ENCODE measurements around the gene PRR33.

The PRR33 gene

DNA sequence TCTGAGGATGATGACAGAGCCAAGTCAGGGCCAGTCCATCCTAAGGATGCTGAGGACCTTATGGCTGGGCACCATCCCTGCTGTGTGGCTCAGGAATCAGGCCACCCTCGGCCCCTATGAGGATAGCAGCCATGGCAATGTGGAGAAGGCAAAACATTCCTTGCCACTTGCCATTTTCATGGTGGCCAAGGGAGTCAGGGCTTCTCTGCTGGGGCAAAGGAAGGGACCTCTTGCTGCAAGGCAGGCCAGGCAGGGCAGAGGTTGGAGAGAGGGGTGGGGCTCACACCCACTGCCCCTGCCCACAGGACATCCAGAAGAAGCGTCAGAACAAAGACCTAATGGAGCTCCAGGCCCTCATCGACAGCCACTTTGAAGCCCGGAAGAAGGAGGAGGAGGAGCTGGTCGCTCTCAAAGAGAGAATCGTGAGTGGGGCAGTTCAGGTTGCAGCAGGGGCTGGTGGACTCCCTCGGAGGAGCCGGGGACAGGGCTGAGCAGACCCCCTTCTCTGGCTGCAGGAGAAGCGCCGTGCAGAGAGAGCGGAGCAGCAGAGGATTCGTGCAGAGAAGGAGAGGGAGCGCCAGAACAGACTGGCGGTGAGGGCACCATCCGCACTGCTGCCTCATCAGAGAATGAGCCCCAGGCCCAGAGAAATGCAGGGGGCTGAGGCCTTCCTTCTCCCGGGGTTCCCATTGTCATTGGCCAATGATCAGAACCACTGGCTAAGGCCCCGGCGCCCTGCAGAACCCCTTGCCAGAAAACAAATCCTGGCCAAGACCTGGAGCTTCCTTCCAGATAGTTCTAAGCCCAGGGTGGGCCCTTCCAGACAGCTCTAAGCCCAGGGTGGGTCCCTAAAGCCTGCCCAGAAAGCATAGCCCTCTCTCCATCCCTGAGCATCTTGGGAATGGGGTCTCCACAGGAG is 42.0 kb upstream of the PRR33 start:
- H3K36me3 ChIP-seq (ENCODE audit: control insufficient read depth, insufficient read depth, low read length, severe bottlenecking) = no peaks in the 10 kb centered on the region
- no peaks in the 10 kb centered on the region for H3K9me3 ChIP-seq (ENCODE audit: control insufficient read depth, low read length)
- DNase-seq (ENCODE audit: low read depth) = no peak
- H3K9ac ChIP-seq (ENCODE audit: low read length) = no peak overlapping the region
- peaks cover 27% of the 10 kb centered on the region for H3K4me1 ChIP-seq (ENCODE audit: control insufficient read depth, insufficient read depth, low read length)
- H3K27me3 ChIP-seq (replicated peaks; ENCODE audit: control insufficient read depth, insufficient read depth, low read length) = no peaks in the 10 kb centered on the region
- no peak overlapping the region for H3K4me3 ChIP-seq (ENCODE audit: low read length)

DNA sequence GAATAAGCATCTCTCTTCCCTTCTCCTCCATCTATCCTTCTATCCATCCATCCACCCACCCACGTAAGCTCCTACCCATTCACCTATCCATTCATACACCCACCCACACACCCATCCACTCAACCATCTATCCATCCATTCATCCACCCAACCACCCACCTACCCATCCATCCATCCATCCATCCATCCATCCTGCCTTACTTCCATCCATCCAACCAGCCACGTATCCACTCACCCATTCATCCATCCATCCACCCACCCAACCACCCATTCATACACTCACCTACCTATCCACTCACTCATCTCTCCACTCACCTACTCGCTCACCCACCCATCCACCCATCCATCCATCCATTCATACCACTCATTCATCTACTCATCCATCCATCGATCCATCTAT is 41.0 kb upstream of the PRR33 start:
- Histone ChIP-seq H3K9ac (ENCODE audit: low read length) (no peak overlapping the region), H3K4me1 (ENCODE audit: control insufficient read depth, insufficient read depth, low read length) (peaks cover 34% of the 10 kb centered on the region)
- DNase-seq (ENCODE audit: low read depth) = no peak

DNA sequence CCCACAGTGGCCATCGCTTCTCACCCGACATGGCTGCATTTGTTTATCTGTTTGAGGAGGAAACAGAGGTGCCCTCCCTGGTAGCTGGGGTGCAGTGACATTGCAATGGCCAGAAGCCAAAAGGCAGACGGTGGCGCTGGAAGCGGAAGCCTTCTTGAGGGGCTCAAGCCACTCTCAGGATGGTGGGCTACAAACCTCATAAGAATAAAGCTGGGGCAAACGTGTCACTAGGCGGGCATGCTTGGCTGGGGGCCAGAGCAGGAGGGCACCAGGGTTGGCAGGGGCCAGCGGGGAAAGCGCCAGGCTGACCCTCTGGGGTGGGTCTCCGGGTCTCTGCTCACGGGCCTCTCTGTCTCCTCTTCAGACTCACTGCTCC is 40.4 kb upstream of the PRR33 start:
- Histone ChIP-seq H3K4me1 (ENCODE audit: control insufficient read depth, insufficient read depth, low read length) (peaks cover 39% of the 10 kb centered on the region), H3K36me3 (ENCODE audit: control insufficient read depth, insufficient read depth, low read length, severe bottlenecking) (no peaks in the 10 kb centered on the region), H3K9me3 (ENCODE audit: control insufficient read depth, low read length) (no peaks in the 10 kb centered on the region), H3K4me3 (ENCODE audit: low read length) (peak overlapping the region; percentile 46), H3K9ac (ENCODE audit: low read length) (peak overlapping the region; percentile 72), H3K27me3 (replicated peaks; ENCODE audit: control insufficient read depth, insufficient read depth, low read length) (no peaks in the 10 kb centered on the region)
- no peak for DNase-seq (ENCODE audit: low read depth)

More for the DNA sequence above, 41.0 kb upstream of the PRR33 start:
- Histone ChIP-seq H3K9me3 (ENCODE audit: control insufficient read depth, low read length) (no peaks in the 10 kb centered on the region), H3K27me3 (replicated peaks; ENCODE audit: control insufficient read depth, insufficient read depth, low read length) (no peaks in the 10 kb centered on the region), H3K4me3 (ENCODE audit: low read length) (no peak overlapping the region), H3K36me3 (ENCODE audit: control insufficient read depth, insufficient read depth, low read length, severe bottlenecking) (no peaks in the 10 kb centered on the region)

DNA sequence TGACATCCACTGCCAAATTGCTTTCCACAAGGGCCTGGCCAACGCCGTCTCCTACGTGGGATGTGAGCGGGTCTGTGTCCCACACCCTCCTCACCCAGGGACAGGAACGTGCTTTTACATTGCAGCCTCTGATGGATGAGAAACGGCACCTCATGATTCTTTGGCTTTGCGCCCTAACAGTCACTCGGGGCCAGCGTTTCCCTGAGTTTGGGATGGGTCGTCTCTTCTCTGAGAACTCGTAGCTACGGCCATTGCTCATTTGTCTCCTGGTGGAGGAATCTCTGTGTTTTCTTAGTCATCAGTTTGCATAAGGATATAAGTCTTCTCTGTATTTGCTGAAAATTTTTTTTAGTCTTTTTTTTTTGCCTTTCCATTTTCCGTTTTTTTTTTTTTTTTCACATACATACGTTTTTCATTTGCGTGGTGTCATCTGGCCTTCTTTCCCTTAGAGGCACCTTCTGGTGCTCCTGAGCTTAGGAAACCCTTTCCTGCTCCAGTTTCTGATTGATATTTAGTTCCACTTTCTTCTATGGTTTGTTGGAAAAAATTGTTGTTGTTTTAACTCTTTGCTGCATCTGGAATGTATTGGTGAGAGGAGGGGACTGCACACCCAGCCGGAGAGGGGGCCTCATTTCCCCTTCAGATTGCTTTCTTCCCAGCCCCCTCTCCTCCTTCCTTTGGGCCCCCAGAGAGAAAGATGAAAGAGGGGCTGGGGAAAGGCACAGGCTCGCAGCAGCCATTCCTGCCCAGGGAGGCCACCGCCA is 39.8 kb upstream of the PRR33 start:
- H3K4me1 ChIP-seq (ENCODE audit: control insufficient read depth, insufficient read depth, low read length) = peaks cover 43% of the 10 kb centered on the region
- no peaks in the 10 kb centered on the region for H3K36me3 ChIP-seq (ENCODE audit: control insufficient read depth, insufficient read depth, low read length, severe bottlenecking)
- DNase-seq (ENCODE audit: low read depth) = peak; percentile 44
- H3K4me3 ChIP-seq (ENCODE audit: low read length) = peak overlapping the region; percentile 46
- peak overlapping the region; percentile 72 for H3K9ac ChIP-seq (ENCODE audit: low read length)
- no peaks in the 10 kb centered on the region for H3K9me3 ChIP-seq (ENCODE audit: control insufficient read depth, low read length)
- H3K27me3 ChIP-seq (replicated peaks; ENCODE audit: control insufficient read depth, insufficient read depth, low read length) = no peaks in the 10 kb centered on the region

DNA sequence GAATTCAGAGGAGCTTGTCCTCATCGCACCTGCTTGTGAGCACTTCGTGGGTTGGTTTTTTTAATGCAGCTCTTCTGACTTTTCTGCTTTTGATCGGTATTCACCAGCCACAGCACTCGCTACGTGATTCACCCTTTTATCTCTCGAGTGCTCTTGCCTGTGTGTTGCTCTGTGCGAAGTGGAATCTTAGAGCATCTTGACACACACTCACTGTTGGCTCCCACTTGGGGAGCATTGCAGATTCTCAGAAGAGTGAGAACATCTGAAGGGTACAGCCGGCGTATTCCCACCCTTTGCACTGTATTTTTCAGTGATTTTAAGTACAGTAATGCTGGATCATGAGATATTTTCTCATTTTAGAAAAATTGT is 38.8 kb upstream of the PRR33 start:
- Histone ChIP-seq H3K4me3 (ENCODE audit: low read length) (no peak overlapping the region), H3K9ac (ENCODE audit: low read length) (peak overlapping the region; percentile 72), H3K9me3 (ENCODE audit: control insufficient read depth, low read length) (no peaks in the 10 kb centered on the region), H3K4me1 (ENCODE audit: control insufficient read depth, insufficient read depth, low read length) (peaks cover 43% of the 10 kb centered on the region), H3K27me3 (replicated peaks; ENCODE audit: control insufficient read depth, insufficient read depth, low read length) (no peaks in the 10 kb centered on the region), H3K36me3 (ENCODE audit: control insufficient read depth, insufficient read depth, low read length, severe bottlenecking) (no peaks in the 10 kb centered on the region)
- DNase-seq (ENCODE audit: low read depth) = no peak

DNA sequence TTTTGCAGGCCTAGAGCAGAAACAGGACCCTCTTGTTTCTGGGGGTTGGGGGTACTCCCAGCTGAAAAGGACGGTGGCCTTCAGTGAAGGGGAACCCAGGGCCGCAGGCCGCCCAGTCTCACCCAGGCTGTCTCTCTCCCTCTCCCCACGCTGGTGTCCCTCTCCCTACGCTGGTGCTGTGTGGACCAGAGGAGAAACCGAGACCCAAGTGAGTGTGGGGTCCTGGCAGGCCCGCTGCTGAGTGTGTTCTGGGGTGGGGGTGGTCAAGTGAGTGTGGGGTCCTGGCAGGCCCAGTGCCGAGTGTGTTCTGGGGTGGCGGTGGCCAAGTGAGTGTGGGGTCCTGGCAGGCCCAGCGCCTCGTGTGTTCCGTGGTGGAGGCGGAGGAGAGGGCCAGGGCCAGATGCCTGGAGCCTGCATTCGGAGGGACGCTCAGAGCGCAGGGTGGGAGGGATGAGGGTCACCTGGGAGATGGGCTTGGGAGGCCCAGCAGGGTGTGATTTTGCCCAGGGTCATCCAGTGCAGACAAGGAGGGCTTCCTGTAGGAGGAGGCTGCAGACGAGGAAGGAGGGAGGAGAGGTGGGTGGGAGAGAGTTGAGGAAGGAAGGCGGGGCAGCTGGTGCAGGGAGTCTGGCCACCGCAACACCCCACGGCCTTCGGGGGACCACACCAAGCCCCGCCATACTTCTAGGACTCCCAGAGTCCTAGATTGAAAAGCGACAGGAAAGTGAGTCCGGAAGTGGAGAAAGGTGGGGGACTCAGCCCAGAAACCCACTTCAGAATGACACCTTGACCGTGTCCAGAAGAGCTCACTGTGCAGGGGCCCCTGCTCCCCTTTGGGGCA is 38.1 kb upstream of the PRR33 start:
- DNase-seq (ENCODE audit: low read depth) = no peak
- H3K4me3 ChIP-seq (ENCODE audit: low read length) = no peak overlapping the region
- no peaks in the 10 kb centered on the region for H3K36me3 ChIP-seq (ENCODE audit: control insufficient read depth, insufficient read depth, low read length, severe bottlenecking)
- H3K9ac ChIP-seq (ENCODE audit: low read length) = peak overlapping the region; percentile 72
- no peaks in the 10 kb centered on the region for H3K9me3 ChIP-seq (ENCODE audit: control insufficient read depth, low read length)
- H3K27me3 ChIP-seq (replicated peaks; ENCODE audit: control insufficient read depth, insufficient read depth, low read length) = no peaks in the 10 kb centered on the region
- peaks cover 43% of the 10 kb centered on the region for H3K4me1 ChIP-seq (ENCODE audit: control insufficient read depth, insufficient read depth, low read length)

DNA sequence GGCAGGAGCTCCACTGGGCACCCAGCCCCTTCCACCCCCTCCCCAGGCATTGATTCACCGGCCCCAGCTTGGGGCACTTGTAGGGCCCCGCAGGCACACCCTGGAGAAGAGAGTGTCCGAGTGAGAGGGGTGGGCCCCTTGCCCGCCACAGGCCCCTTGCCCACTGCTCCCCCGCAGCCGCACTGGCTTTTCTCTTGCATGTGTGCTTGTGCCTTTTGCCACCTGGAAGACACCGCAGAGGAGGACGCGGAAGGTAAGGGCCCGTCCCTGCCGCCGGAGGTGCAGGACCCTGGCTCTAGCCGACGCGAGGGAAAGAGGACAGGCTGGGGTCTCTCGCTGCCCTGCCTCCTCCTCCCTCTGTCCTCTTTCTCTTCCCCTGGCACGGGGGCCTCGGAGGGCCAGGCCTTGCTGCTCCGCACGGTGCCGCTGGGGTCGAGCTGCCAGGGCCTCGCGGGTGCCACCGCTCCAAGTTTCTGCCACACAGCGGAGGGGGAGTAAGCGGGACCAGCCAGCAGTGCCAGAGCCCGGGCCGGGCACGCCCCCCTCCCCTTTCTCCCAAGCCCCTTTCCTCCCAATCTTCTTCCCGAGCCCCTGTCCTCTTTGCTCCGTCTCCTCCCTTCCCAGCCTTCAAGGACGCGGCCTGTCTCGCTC is 37.3 kb upstream of the PRR33 start:
- Histone ChIP-seq H3K36me3 (ENCODE audit: control insufficient read depth, insufficient read depth, low read length, severe bottlenecking) (no peaks in the 10 kb centered on the region), H3K27me3 (replicated peaks; ENCODE audit: control insufficient read depth, insufficient read depth, low read length) (no peaks in the 10 kb centered on the region), H3K4me3 (ENCODE audit: low read length) (no peak overlapping the region), H3K9me3 (ENCODE audit: control insufficient read depth, low read length) (no peaks in the 10 kb centered on the region), H3K9ac (ENCODE audit: low read length) (peak overlapping the region; percentile 73), H3K4me1 (ENCODE audit: control insufficient read depth, insufficient read depth, low read length) (peaks cover 43% of the 10 kb centered on the region)
- no peak for DNase-seq (ENCODE audit: low read depth)

DNA sequence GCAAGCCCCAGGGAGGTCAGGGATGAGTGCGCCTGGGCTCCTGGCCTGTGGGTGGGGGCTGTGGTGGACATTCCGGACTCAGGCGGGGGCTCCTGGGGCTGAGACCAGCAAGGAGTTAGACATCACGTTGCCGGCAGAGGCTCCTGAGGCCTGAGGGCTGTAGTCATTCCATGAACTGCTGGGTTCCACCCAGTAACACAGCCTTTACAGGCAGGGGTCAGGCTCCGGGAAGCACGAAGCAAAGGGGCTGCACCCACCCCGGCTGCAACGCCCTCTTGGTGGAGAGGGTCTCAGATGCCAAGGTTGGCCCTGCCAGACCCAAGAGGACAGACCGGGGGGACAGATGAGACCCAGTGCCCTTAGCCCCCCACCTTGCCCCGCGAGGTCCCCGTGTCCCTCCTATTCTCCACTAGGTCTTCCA is 36.8 kb upstream of the PRR33 start:
- Histone ChIP-seq H3K4me1 (ENCODE audit: control insufficient read depth, insufficient read depth, low read length) (peaks cover 43% of the 10 kb centered on the region), H3K4me3 (ENCODE audit: low read length) (no peak overlapping the region), H3K36me3 (ENCODE audit: control insufficient read depth, insufficient read depth, low read length, severe bottlenecking) (no peaks in the 10 kb centered on the region), H3K9ac (ENCODE audit: low read length) (peak overlapping the region; percentile 73), H3K27me3 (replicated peaks; ENCODE audit: control insufficient read depth, insufficient read depth, low read length) (no peaks in the 10 kb centered on the region), H3K9me3 (ENCODE audit: control insufficient read depth, low read length) (no peaks in the 10 kb centered on the region)
- DNase-seq (ENCODE audit: low read depth) = no peak

DNA sequence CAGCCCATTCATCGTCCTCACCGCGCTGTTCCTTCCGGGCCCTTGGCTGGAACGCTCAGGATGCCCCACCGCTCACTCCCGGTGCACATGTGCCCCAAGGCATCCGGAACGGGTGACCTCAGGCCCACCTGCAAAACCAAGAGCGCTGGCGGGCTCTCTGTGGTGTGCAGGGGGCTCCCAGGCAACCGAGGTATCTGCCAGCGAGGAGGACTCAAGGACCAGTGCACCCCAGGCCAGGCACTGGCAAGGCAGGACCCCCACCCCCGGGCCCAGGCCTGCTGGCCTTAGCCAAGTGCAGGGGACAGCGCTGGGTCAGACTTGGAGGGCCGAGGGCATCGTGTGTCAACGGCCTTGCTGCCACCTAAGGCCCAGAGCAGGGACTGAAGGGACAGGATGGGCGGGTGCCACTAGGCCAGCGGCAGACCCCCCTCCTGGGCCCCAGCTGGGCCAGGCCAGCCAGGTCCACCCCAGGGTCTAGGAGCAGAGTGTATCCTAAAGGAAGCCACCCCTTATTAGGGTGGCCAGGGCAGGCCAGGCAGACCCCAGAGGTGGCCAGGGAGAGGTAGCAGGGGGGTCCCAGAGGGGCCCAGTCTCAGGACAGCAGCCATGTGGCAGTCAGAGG is 36.3 kb upstream of the PRR33 start:
- no peak for DNase-seq (ENCODE audit: low read depth)
- Histone ChIP-seq H3K9me3 (ENCODE audit: control insufficient read depth, low read length) (no peaks in the 10 kb centered on the region), H3K4me3 (ENCODE audit: low read length) (no peak overlapping the region), H3K27me3 (replicated peaks; ENCODE audit: control insufficient read depth, insufficient read depth, low read length) (no peaks in the 10 kb centered on the region), H3K4me1 (ENCODE audit: control insufficient read depth, insufficient read depth, low read length) (peaks cover 43% of the 10 kb centered on the region), H3K9ac (ENCODE audit: low read length) (peak overlapping the region; percentile 73), H3K36me3 (ENCODE audit: control insufficient read depth, insufficient read depth, low read length, severe bottlenecking) (no peaks in the 10 kb centered on the region)

DNA sequence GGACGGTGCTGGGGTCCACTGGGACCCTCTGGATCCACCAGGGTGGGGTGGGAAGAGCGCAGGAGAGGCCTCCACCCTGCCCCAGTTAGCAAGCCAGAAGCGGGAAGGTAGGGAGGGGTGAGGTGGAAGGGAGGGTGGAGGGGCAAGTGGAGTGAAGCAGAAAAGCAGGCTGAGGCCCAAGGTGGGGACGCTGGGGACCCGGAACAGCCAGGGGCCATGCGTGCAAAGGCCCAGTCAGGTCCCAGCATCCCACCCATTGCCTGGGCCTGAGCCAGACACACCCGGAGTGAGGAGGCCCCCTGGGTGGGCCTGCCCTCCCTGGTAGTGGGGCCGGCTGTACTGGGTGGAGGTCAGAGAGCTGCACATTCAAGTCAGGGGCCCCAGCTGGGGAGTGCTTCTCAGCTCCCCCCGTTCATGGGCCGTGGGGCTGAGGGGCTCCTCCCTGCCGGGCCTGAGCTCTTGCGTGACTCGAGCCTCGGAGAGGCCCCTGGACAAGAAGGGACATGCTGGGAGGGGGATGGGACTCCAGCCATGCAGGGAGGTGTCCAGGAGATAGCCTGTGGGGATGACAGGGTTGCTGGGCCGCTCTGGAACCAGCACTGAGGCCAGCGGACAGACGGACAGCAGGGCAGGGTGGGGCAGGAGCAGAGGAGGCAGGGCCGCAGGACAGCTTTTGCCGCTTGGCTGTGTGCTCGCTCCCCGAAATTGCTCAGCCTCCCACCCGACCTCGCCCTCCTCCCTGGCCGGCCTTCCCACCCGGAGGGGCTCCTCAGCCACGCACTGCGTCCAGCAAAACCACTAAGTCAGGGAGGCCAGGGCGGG is 35.5 kb upstream of the PRR33 start:
- DNase-seq (ENCODE audit: low read depth) = no peak
- peak overlapping the region; percentile 73 for H3K9ac ChIP-seq (ENCODE audit: low read length)

More for the DNA sequence above, 35.5 kb upstream of the PRR33 start:
- Histone ChIP-seq H3K36me3 (ENCODE audit: control insufficient read depth, insufficient read depth, low read length, severe bottlenecking) (no peaks in the 10 kb centered on the region), H3K4me3 (ENCODE audit: low read length) (no peak overlapping the region), H3K4me1 (ENCODE audit: control insufficient read depth, insufficient read depth, low read length) (peaks cover 48% of the 10 kb centered on the region), H3K9me3 (ENCODE audit: control insufficient read depth, low read length) (no peaks in the 10 kb centered on the region), H3K27me3 (replicated peaks; ENCODE audit: control insufficient read depth, insufficient read depth, low read length) (no peaks in the 10 kb centered on the region)
